Embryonic facial prominence (tissue), 1 donor: ENCODE data around the gene CYTH1.
A peak's percentile ranks its signal among the peaks of the same experiment; 100 is the strongest.

ENCODE experiments used
- DNase-seq: peaks from one replicate; pipeline ENCODE4 v3.0.0-alpha.2; 2016; ENCODE audit errors: extremely low spot score

CYTH1 gene

DNA sequence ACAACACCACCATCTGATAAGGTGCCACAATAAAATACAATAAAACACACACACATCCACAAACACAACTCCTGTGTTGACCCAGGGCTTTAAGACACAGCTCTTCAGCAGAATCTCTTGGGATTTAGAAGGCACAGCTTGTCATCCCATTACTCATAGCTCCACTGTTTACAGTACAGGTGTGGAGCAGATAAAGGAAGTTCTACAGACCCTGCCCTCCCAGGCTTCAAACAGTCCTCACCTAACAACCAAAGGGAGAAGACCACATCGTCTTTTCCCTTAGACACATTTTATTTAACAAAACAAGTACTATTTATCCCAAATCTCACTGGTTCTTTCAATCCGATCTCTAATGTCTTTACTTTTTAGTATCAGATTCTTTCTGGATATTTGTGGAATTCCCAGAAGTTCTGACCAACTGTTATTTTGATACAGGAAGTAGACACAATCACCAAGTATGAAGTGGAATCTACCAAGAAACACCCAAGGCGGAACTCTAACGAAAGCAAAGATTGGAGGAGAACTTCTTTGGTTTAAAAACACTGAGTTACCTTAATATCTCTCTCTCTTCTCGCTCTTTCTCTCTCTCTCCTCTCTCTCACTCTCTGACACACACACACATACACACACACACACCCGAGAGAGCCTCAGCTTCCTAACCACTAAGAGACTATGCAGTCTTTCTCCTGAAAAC, 46.1 kb downstream of the CYTH1 start:
- DNase-seq = no peak

DNA sequence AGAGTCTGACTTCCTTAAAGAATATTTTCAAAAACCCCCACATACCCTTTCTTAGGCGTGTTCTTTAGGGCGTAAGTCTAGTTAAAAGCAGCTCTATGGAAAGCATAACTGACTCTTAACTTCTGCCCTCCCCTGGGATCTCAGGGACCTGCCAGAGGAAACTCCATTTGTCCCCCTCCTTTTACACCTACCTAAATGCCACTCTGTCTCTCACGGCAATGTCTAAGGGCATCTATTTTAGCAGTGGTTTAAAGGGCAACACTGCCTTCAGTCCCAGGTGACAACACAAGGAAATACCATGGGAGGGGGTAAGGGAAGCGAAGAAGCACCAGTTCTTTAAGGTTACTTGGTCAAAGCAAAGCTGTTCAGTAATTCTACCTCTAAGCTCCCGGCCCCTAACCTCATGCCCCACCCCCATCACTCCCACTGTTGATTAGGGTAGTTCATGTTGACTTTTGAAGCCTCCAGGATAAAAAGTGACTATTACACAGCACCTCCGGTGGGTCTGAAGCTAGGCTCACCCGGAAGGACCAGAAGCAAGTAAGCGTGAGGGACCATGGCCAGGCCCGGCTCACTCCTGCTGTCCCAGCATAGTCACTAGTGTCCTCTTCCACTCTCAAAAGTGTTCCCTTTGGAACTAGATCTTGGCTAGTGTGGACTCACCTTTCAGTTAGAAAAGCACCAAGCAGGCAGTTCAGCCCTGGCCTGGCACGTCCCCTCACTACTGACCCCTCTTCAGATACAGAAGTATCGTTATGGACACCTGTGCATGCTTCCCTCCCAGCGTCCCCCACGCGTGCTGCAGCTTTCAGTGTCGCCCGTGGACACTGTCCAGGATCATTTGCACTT, 47.1 kb downstream of the CYTH1 start:
- DNase-seq = no peak

GRCh38 chr17:78732354-78732753, 49.7 kb downstream of the CYTH1 start:
- no peak for DNase-seq

GRCh38 chr17:78731904-78732303, 50.2 kb downstream of the CYTH1 start:
- DNase-seq = no peak

DNA sequence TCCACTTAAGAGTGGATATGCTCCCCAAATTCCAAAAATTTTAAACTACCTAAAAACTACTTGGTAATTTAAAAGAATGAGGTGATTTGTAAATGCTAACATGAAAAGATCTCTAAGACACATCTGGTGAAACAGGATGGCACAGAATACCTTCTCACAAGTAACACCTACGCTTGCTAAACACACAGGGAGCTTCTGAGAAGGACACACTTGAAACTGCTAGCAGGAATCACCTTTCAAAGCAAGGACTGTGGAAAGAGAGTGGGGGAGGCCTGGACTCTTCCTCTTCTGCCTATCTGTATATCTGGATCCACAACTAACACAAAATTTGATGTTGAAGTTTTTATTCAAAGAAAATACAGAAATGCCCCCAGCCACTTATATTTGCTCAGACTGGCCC, 52.4 kb downstream of the CYTH1 start:
- no peak for DNase-seq

GRCh38 chr17:78728495-78728894, 53.6 kb downstream of the CYTH1 start:
- DNase-seq = no peak

GRCh38 chr17:78727476-78728229, 54.4 kb downstream of the CYTH1 start:
- DNase-seq = no peak

DNA sequence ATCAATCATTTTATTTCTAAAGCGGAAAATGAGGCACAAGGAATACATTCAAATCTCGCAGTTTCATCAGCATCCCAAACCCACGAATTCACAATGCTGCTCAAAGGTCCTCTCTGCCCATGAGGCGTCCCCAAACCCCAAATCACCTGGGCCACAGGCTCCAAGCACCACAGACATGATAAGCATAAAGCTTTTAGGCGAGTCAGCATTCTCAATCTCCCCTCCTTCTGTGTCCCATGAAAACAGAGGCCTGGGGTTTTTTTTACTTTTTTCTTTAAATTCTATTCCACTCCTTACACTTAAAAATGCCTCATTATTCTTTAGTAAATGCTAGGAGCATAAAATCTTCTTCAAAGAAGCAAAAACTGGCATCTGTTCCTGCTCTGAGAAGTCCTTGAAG, 55.0 kb downstream of the CYTH1 start:
- no peak for DNase-seq

DNA sequence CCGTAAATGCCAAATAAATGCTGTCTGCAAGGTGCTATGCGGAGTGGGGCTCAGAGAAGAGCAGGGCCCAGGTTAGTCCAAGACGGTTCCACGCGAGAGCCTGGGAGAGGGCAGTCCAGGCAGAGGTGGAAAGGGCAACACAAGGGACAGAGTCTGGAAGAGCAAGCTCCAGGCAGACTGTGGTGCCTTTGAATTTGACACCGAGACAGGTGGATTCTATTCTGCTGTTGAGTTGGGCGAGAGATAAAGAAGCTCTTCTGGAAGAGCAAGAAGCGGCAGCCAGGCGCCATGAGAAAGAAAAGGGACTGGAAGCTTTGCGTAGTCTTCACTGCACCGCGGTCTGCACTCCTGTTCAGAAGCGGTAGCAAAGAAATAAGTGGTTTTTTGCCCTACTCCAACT, 55.6 kb downstream of the CYTH1 start:
- no peak for DNase-seq

DNA sequence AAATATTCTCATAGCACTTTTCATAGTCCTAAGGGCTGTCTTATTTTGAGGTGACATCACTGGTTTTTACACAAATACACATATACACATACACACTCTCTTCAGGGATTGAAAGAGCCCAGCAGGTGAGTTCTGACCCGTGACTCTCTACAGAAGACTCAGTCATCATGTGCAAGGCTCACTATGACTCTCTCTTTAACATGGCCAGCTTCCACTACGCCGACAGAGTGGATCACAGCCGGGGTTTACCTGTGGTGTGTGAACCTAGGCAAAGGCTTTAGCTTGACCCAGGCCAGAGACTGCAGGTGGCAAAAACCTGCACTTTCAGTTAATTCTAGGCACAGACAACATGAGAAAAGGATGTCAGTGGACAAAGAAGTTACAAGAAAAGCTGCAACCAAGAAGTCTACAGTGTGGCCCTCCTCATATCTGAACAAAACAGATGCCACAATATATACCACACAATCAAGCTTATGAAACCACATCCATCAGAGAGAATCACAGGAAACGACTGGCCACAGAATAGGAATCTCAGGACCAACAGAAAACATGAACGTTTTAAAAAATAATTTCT, 56.5 kb downstream of the CYTH1 start:
- DNase-seq = no peak

GRCh38 chr17:78724999-78725398, 57.1 kb downstream of the CYTH1 start:
- DNase-seq = no peak

GRCh38 chr17:78724544-78724943, 57.5 kb downstream of the CYTH1 start:
- DNase-seq = no peak

DNA sequence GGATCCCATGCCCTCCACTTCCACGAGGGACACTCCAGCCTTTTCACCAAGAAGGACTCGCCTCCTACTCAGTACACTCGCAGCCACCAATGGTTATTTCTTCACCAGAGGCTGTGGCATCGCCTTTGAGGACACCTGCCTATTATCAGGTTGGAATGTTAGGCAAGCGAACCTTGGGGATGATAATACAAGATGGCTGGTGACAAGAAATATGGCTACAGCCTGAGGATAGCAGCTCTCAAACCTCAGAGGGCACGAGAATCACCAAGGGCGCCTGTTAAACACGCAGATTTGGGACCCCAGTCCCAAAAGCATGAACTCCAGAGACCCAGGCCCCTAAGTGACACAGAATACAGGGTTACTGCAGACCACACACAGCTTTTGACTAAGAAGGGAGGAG, 58.1 kb downstream of the CYTH1 start:
- no peak for DNase-seq

GRCh38 chr17:78723001-78723796, 58.9 kb downstream of the CYTH1 start:
- DNase-seq = peak; percentile 73

DNA sequence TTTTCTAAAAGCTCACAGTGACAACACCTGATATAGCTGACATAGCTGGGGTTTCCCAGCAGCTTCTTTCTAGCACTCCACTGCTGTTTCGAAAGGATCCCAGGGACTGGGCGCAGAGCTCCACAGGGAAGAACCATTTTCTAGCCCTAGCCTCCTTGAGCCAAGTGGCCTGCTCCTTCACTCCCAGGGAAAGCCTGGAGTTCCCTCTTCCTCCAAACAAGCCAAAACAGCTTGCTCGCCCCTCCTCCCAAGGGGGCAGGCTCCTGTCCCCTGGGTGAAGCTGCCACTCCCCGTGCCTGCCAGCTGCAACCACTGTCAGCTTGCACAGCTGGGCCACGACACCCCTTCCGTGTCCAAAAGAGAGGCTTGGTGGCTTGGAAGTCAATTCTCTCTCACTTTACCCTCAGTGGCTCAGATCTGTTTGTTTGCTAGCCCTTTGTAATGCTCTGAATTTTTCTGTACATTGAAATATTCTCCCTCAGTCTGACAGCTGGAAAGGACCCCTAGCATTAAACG, 59.8 kb downstream of the CYTH1 start:
- DNase-seq = no peak

GRCh38 chr17:78719630-78720298, 62.3 kb downstream of the CYTH1 start:
- DNase-seq = no peak

GRCh38 chr17:78718575-78719208, 63.4 kb downstream of the CYTH1 start:
- DNase-seq = no peak

DNA sequence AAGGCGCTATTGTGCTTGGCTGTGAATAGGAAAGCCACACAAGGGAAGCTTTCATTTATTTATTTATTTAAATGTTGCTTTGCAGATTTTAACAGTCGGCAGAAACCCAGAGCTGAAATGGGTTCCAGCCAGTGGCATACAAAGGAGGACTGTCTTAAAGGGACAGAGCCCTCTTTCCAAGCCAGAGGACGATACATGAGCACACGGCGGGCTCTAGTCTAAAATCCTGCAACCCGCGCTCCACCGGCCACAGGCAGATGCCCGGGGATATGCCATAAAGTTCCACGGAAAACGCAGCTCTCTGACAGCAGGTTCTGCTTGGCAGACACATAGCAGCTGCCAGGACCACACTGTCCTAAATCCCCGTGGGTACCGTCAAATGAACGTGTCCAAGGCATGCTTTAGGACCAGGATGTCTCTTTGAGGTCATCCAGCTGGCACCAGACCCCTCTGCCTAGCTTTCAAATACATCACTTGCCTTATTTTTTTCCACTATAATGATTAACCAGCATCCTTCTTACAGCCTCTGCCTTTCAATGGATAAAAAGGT, 64.6 kb downstream of the CYTH1 start:
- DNase-seq = no peak

GRCh38 chr17:78716814-78717393, 65.2 kb downstream of the CYTH1 start:
- peak; percentile 16 for DNase-seq
